HG03135 (cell line): ENCODE measurements around the gene C12orf75.
"Not testable (repeated sequence)": the region's sequence is repeated elsewhere in the genome, so short reads cannot be mapped to it uniquely, and the experiment has no call there.

Source experiments
- ATAC-seq: cut with Tn5 transposase; IDR thresholded peaks from one replicate; pipeline ENCODE4 v1.9.1; 2021; ENCODE audit warnings: mild to moderate bottlenecking, moderate library complexity; ENCODE audit not compliant: unreplicated experiment

The C12orf75 gene

DNA sequence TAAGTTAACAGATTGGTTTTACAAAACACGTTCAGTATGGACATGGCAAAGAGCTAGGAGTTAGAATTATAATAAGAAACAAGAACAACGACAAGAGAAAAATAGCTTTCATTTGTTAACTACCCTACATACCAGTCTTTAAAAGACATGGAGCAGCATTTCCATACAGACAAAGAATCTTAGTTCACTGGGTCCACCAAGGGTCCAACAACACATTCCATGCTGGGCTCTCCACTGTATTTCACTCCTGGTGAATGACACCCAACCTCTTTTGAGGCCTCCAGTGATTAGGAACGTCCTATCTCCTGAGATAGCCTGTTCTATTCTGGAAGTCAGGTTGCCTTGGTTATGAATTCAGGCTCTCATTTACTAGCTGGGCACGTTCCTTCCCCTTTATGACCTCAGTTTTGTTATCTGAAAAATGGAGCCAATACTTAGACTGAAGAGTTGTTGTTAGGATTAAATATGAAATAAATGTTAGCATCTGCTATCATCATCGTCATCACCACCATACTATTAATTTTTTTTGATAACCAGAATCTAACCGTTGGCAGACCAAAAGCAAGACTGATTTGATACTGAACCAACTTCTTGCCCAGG, 37.7 kb downstream of the C12orf75 start:
- no peak for ATAC-seq

DNA sequence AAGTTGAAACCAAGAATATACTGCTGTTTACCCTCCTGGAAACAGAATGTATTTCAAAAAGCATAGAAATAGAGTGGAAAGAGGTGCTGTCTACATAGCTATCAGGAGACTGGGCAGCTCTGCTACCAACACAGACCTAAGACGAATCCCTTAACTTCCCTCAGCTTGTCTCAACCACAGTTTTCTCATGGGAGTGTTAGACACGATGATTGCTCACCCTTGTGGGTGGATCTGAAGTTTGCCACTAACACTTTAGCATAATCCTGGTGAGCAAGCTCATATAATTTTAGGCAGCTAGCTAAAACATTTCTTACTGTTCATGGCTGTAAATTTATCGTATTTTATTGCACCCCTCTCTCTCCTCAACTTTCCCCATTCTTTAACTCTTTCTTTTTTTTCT, 38.5 kb downstream of the C12orf75 start:
- ATAC-seq = no peak

- ATAC-seq = no peak
Measured at GRCh38 chr12:105374303-105374702, 43.8 kb downstream of the C12orf75 start.

- no peak for ATAC-seq
Measured at GRCh38 chr12:105377077-105377476, 46.6 kb downstream of the C12orf75 start.

GRCh38 chr12:105378911-105379310, 48.4 kb downstream of the C12orf75 start:
- ATAC-seq = no peak

GRCh38 chr12:105382771-105383622, 52.5 kb downstream of the C12orf75 start:
- ATAC-seq = no peak

DNA sequence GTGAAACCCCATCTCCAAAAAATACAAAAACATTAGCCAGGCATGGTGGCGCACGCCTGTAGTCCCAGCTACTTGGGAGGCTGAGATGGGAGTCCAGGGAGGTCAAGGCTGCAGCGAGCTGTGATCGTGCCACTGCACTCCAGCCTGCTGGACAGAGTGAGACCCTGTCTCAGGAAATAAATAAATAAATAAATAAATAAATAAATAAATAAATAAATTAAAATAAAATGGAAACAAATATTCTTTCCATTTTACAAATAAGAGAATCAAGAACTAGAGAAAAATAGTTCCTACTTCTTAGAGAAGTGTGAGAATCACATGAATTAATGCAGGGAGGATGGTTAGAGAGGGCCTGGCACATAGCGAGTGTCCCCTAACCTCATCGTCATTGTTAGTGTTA, 53.7 kb downstream of the C12orf75 start:
- ATAC-seq = no peak

GRCh38 chr12:105384916-105385535, 54.5 kb downstream of the C12orf75 start:
- no peak for ATAC-seq

- no peak for ATAC-seq
Measured at GRCh38 chr12:105386431-105386830, 55.9 kb downstream of the C12orf75 start.

GRCh38 chr12:105391231-105391630, 60.7 kb downstream of the C12orf75 start:
- no peak for ATAC-seq

GRCh38 chr12:105393587-105393986, 63.1 kb downstream of the C12orf75 start:
- ATAC-seq = no peak

GRCh38 chr12:105396024-105396423, 65.5 kb downstream of the C12orf75 start:
- ATAC-seq = no peak

DNA sequence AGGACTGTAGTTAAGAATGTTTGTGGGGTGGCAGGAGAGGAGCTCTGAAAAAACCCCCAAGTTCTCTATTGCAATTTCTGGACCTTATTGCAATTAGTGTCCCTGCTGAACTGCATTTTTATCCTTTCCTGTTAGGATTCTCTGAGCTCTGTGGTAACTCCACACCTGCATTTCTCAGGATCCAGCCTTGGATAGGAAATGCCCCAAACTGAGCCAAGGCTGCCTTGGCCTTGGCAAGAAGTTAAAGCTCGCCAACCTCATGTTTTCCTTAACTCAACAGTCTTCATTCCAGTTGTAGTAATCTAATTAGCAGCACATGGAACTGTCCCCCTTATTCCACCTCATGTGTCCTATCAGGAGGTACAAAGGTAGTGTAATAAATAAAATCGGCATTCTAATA, 66.5 kb downstream of the C12orf75 start:
- no peak for ATAC-seq

GRCh38 chr12:105398930-105399329, 68.4 kb downstream of the C12orf75 start:
- no peak for ATAC-seq

DNA sequence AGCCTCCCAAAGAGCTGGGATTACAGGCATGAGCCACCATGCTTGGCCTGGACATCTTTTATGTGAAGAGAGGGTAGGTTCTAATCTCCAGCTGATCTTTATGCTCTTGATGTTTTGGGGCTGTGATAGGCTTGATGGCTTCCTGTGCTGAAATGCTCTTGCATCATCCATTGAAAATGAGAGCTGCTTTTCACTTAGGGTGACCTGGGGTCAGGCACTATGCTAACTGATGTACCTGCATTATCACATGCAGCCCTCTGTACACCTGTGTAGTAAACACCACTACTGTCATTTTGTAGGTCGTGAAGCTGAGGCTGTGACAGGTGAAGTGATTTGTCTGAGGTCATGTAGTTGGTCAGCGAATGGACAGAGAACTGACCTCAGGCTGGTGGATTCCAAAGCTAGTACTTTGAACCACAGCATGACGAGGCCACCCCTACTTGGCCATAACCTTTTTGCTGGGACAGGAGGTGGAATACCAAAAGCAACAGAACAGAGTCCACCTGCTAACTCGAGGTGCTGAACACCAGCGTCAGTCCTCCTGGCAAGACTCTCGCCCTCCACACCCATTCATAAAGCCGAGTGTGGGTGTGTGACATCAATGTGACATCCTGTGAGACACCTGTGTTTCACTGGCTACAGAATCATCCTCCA, 69.1 kb downstream of the C12orf75 start:
- ATAC-seq = no peak

DNA sequence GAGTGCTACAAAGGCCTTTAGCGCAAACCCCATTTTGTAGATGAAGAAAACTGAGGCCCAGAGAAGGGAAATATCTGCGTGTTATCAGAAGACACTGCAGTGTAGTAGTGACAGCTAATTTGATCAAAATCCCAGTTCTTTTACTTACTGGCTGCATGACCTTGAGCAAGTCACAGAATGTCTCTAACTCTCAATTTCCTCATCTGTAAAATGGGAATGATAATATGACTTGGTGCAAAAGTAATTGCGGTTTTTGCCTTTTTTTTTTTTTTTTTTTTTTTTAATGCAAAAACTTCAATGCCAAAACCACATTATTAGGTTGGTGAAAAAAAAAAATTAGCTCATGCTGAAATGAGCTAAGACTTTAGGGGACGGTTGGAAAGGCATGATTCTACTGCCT, 69.7 kb downstream of the C12orf75 start:
- ATAC-seq = no peak

DNA sequence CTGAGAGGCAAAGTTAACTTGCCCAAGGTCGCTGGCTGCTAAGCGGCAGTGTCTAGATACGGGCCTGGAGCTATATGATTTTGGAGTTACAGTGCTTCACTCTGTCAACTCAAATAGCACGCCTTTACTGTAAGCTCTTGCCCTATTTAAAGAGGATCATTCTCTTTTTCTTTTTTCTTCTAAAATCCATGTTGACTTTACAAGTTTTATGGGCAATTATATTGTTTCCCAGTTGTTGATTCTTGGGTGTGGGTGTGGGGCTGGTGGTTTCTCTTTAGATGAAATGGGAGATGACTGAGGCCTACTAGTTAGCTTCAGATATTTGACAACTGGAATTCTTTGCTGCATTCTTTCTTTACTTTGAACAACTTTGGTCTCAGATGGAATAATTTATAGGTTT, 70.7 kb downstream of the C12orf75 start:
- no peak for ATAC-seq

- no peak for ATAC-seq
Measured at GRCh38 chr12:105402366-105402765, 71.9 kb downstream of the C12orf75 start.

DNA sequence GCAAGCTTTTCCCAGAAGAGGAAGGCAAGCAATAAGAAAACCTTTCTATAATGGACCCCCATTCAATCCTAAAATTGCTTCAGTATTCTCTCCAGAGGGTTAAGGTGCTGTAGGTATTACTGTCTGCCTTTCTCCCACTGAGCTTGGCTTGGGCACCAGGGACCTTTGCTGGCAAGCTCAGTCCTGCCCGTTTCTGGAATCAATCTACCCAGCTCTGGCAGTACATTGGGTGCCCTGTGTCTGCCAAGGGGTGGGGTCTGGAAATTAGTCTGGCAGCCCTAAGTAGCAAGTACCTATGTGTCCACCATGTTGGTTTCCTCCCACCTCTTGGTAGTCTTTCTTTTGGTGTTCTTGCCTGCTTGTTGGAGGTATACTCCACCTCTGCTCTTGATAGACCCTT, 72.6 kb downstream of the C12orf75 start:
- no peak for ATAC-seq

GRCh38 chr12:105404134-105404533, 73.6 kb downstream of the C12orf75 start:
- not testable (repeated sequence) for ATAC-seq

DNA sequence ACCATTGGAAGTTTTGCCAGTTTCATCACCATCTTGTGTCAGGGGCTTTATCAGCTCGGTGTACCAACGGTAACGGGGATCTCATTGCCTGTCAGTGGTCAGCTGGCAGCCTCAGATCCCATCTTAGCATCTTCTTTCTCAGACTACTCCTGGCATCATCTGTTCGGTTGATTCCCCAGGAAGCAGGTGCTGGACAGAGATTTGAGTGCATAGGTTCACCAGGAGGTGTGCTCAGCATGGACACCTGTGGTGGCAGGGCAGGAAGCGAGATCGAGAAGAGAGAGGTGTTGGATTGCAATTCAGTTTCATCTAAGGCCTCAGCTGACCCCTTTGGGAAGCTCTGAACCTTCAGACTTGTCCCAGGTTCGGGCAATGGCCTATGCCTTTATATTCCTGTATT, 76.0 kb downstream of the C12orf75 start:
- ATAC-seq = no peak

GRCh38 chr12:105409279-105409678, 78.8 kb downstream of the C12orf75 start:
- ATAC-seq = no peak
